ENCODE data around the gene DERL3.
"Not testable (repeated sequence)": the region's sequence is repeated elsewhere in the genome, so short reads cannot be mapped to it uniquely, and the experiment has no call there.

Gene DERL3

GRCh38 chr22:23838681-23839468, at the start of gene DERL3:
Gene DERL3 (minus strand): TSS chr22:23839006. CDS start chr22:23838987, 19 bp downstream.
- DNase-seq (ENCODE audit: low read depth in 2 of 2): peak; percentile 93 to 97

- no peak for DNase-seq (ENCODE audit: low read depth in 2 of 2)
Measured at GRCh38 chr22:23884140-23884539, 45.3 kb upstream of the DERL3 start.

GRCh38 chr22:23883658-23884057, 44.9 kb upstream of the DERL3 start:
- no peak for DNase-seq (ENCODE audit: low read depth in 2 of 2)

GRCh38 chr22:23882370-23882769, 43.6 kb upstream of the DERL3 start:
- no peak for DNase-seq (ENCODE audit: low read depth in 2 of 2)

- no peak for DNase-seq (ENCODE audit: low read depth in 2 of 2)
Measured at GRCh38 chr22:23878219-23878618, 39.4 kb upstream of the DERL3 start.

- DNase-seq (ENCODE audit: low read depth in 2 of 2): no peak
Measured at GRCh38 chr22:23877566-23877965, 38.8 kb upstream of the DERL3 start.

GRCh38 chr22:23875801-23876200, 37.0 kb upstream of the DERL3 start:
- no peak for DNase-seq (ENCODE audit: low read depth in 2 of 2)

- DNase-seq (ENCODE audit: low read depth in 2 of 2): no peak
Measured at GRCh38 chr22:23874871-23875270, 36.1 kb upstream of the DERL3 start.

GRCh38 chr22:23868580-23868979, 29.8 kb upstream of the DERL3 start:
- no peak for DNase-seq (ENCODE audit: low read depth in 2 of 2)

- DNase-seq (ENCODE audit: low read depth in 2 of 2): not testable (repeated sequence)
Measured at GRCh38 chr22:23864499-23865154, 25.8 kb upstream of the DERL3 start.

GRCh38 chr22:23862103-23862502, 23.3 kb upstream of the DERL3 start:
- DNase-seq (ENCODE audit: low read depth in 2 of 2): no peak

GRCh38 chr22:23860187-23860586, 21.4 kb upstream of the DERL3 start:
- DNase-seq (ENCODE audit: low read depth in 2 of 2): not testable (repeated sequence)

GRCh38 chr22:23859201-23859600, 20.4 kb upstream of the DERL3 start:
- no peak for DNase-seq (ENCODE audit: low read depth in 2 of 2)

GRCh38 chr22:23858484-23858815, 19.6 kb upstream of the DERL3 start:
- no peak for DNase-seq (ENCODE audit: low read depth in 2 of 2)

GRCh38 chr22:23857606-23858483, 19.0 kb upstream of the DERL3 start, which contains the start of gene SLC2A11:
Gene SLC2A11 (plus strand): TSS chr22:23857875. CDS start chr22:23858000, 125 bp downstream.
- DNase-seq (ENCODE audit: low read depth in 2 of 2): peak; percentile 92 to 94

- DNase-seq (ENCODE audit: low read depth in 2 of 2): no peak
Measured at GRCh38 chr22:23856721-23857605, 18.2 kb upstream of the DERL3 start.

- DNase-seq (ENCODE audit: low read depth in 2 of 2): no peak
Measured at GRCh38 chr22:23850136-23850611, 11.4 kb upstream of the DERL3 start.

GRCh38 chr22:23849009-23850006, 10.5 kb upstream of the DERL3 start:
- peak; percentile 72 to 73 for DNase-seq (ENCODE audit: low read depth in 2 of 2)

- no peak for DNase-seq (ENCODE audit: low read depth in 2 of 2)
Measured at GRCh38 chr22:23847991-23848864, 9.4 kb upstream of the DERL3 start.

Measured in stimulated activated CD8-positive, alpha-beta memory T cell treated with anti-CD3 and anti-CD28 coated beads, Interleukin-15, amount 100 ng/mL, for 48 hours (primary cell).